ENCODE measurements around the gene PRICKLE3.

The PRICKLE3 gene

DNA sequence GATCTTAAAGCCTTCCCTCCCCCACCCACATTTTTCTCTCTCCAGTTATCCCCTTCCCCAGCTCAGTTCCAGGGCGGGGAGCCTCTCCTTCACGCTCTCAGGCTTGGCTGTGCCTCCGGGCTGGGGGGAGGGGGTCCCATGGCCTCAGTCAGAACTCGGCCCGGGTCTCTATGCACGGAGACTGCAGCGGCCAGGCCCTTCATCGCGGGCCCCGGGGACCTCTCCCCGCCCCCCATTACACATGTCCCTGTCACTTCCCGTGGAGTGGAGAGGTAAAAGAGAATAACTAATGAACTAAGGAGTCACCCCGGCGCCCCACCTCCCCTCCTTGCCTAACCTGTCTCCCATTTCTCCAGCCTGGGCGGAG, 838 bp upstream of the PRICKLE3 start:
- peak overlapping the region; percentile 80 for H3K9ac ChIP-seq (ENCODE audit: low read depth, low read length, poor library complexity, severe bottlenecking)
- no peaks in the 10 kb centered on the region for H3F3A ChIP-seq (ENCODE audit: low read depth)
- peaks cover 9% of the 10 kb centered on the region for H3K4me1 ChIP-seq (ENCODE audit: insufficient read depth, low read length, poor library complexity, severe bottlenecking)
- H3K79me2 ChIP-seq (ENCODE audit: insufficient read depth, low read length) = peaks cover 26% of the 10 kb centered on the region
- H3K9me2 ChIP-seq (replicated peaks; ENCODE audit: low read depth, low read length) = no peaks in the 10 kb centered on the region
- peak overlapping the region; percentile 76 for H3K4me2 ChIP-seq (ENCODE audit: low read depth, low read length, poor library complexity, severe bottlenecking)
- H3K27me3 ChIP-seq (ENCODE audit: insufficient read depth, low read length, poor library complexity, severe bottlenecking) = no peaks in the 10 kb centered on the region
- peaks cover 3% of the 10 kb centered on the region for H4K20me1 ChIP-seq (ENCODE audit: insufficient read depth, low read length, poor library complexity, severe bottlenecking)
- no peaks in the 10 kb centered on the region for H3K9me3 ChIP-seq (ENCODE audit: insufficient read depth, low read depth, low read length)
- no peak overlapping the region for H3K4me3 ChIP-seq (ENCODE audit: low read length, poor library complexity, severe bottlenecking)
- no peak overlapping the region for H2AFZ ChIP-seq (ENCODE audit: low read length)
- H3K36me3 ChIP-seq (ENCODE audit: insufficient read depth, low read length) = no peaks in the 10 kb centered on the region
- TF ChIP-seq, protein P1, sequence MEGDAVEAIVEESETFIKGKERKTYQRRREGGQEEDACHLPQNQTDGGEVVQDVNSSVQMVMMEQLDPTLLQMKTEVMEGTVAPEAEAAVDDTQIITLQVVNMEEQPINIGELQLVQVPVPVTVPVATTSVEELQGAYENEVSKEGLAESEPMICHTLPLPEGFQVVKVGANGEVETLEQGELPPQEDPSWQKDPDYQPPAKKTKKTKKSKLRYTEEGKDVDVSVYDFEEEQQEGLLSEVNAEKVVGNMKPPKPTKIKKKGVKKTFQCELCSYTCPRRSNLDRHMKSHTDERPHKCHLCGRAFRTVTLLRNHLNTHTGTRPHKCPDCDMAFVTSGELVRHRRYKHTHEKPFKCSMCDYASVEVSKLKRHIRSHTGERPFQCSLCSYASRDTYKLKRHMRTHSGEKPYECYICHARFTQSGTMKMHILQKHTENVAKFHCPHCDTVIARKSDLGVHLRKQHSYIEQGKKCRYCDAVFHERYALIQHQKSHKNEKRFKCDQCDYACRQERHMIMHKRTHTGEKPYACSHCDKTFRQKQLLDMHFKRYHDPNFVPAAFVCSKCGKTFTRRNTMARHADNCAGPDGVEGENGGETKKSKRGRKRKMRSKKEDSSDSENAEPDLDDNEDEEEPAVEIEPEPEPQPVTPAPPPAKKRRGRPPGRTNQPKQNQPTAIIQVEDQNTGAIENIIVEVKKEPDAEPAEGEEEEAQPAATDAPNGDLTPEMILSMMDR (conservative IDR thresholded peaks at IDR 0.05; ENCODE audit: low read length) = no peak
- TF ChIP-seq EZH2phosphoT487 (IDR thresholded peaks at IDR 0.05; ENCODE audit: borderline replicate concordance) = no peak

DNA sequence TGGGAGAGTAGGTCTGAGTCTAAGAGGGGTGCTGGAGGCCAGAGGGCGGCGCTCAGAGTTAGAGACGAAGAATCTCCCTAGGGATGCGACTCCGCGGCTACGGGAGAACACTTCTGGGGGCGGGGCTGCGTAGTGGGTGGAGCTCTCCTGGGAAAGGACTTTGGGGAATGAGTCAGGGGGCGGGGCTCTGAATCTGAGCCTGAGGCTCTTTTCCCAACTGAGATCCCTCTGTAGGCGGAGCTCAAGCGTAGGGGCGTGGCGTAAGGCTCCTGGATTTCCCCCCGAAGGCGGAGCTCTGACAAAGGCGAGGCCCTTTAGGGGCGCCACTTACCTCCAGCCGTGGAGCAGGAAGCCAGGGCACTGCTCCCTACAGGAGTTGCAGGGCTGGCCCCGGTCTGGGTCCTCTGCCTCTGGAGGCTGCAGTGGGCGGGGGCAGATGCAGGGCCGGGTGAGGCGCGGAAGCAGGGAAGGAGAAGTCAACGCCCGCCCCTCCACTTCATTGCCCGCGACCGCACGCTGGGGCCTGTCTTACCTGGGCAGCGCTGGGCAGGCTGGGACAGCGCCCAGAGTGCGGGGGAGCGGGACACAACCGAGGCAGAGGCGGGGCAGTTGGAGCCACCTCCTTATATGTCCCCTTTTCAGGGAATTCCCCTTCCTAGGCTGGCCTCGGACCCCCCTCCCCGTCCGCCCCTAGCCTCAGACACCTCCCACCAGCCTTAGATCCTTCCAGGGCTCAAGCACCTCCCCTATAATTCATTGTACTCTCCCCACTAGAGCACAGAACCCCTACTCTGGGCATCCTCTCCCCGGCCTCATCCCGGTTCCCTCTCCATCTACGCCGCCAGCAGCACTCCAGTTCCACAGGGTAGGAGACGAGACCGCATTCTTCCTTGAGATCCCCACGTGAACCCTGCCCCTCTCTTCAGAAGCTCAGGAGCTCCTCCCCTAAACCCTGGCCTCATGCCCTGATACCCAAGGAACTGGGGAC, 1.6 kb downstream of the PRICKLE3 start:
- TF ChIP-seq, protein P1 (conservative IDR thresholded peaks at IDR 0.05; ENCODE audit: low read length) = no peak
- no peak for TF ChIP-seq EZH2phosphoT487 (IDR thresholded peaks at IDR 0.05; ENCODE audit: borderline replicate concordance)
- Histone ChIP-seq H3F3A (ENCODE audit: low read depth) (no peaks in the 10 kb centered on the region), H4K20me1 (ENCODE audit: insufficient read depth, low read length, poor library complexity, severe bottlenecking) (peaks cover 3% of the 10 kb centered on the region), H3K79me2 (ENCODE audit: insufficient read depth, low read length) (peaks cover 20% of the 10 kb centered on the region), H3K36me3 (ENCODE audit: insufficient read depth, low read length) (no peaks in the 10 kb centered on the region), H3K9ac (ENCODE audit: low read depth, low read length, poor library complexity, severe bottlenecking) (peak overlapping the region; percentile 80), H3K27me3 (ENCODE audit: insufficient read depth, low read length, poor library complexity, severe bottlenecking) (no peaks in the 10 kb centered on the region), H3K4me2 (ENCODE audit: low read depth, low read length, poor library complexity, severe bottlenecking) (peak overlapping the region; percentile 76), H3K4me1 (ENCODE audit: insufficient read depth, low read length, poor library complexity, severe bottlenecking) (peaks cover 8% of the 10 kb centered on the region), H3K4me3 (ENCODE audit: low read length, poor library complexity, severe bottlenecking) (peak overlapping the region; percentile 89), H2AFZ (ENCODE audit: low read length) (no peak overlapping the region), H3K9me2 (replicated peaks; ENCODE audit: low read depth, low read length) (no peaks in the 10 kb centered on the region), H3K9me3 (ENCODE audit: insufficient read depth, low read depth, low read length) (no peaks in the 10 kb centered on the region)

DNA sequence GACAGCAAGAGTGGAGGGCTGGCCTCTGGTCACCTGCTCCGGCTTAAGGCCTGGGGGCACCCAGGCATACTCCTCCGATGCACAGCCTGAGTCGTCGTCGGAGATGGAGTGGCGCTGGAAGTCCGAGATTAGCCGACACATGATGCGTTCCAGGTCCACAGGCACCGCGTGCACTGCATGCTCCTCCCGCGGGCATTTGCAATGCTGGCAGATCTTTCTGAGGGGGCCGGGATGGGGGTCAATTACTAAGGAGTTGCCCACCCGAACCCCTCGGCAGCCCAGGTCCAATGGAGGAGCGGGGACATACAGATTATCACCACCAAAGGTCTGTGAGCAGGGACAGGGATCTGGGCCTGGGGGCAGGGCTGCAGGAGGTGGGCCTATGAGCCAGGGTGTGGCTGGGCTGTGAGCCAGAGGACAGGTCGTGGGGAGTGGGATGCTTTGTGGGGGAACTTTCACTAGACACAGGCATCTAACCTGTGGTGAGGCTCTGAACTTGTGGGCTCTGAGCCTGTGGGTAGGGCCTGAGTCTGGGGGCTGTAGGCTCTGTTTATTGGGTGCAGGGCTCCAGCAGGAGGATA, 2.4 kb downstream of the PRICKLE3 start:
- Histone ChIP-seq H3K4me1 (ENCODE audit: insufficient read depth, low read length, poor library complexity, severe bottlenecking) (peaks cover 4% of the 10 kb centered on the region), H3K27me3 (ENCODE audit: insufficient read depth, low read length, poor library complexity, severe bottlenecking) (no peaks in the 10 kb centered on the region), H2AFZ (ENCODE audit: low read length) (no peak overlapping the region), H3K4me2 (ENCODE audit: low read depth, low read length, poor library complexity, severe bottlenecking) (no peak overlapping the region), H3K79me2 (ENCODE audit: insufficient read depth, low read length) (peaks cover 20% of the 10 kb centered on the region), H4K20me1 (ENCODE audit: insufficient read depth, low read length, poor library complexity, severe bottlenecking) (peaks cover 3% of the 10 kb centered on the region), H3K9ac (ENCODE audit: low read depth, low read length, poor library complexity, severe bottlenecking) (no peak overlapping the region), H3K36me3 (ENCODE audit: insufficient read depth, low read length) (no peaks in the 10 kb centered on the region), H3K9me2 (replicated peaks; ENCODE audit: low read depth, low read length) (no peaks in the 10 kb centered on the region), H3K9me3 (ENCODE audit: insufficient read depth, low read depth, low read length) (no peaks in the 10 kb centered on the region), H3K4me3 (ENCODE audit: low read length, poor library complexity, severe bottlenecking) (no peak overlapping the region), H3F3A (ENCODE audit: low read depth) (no peaks in the 10 kb centered on the region)
- TF ChIP-seq EZH2phosphoT487 (IDR thresholded peaks at IDR 0.05; ENCODE audit: borderline replicate concordance) = no peak
- TF ChIP-seq, protein P1 (conservative IDR thresholded peaks at IDR 0.05; ENCODE audit: low read length) = no peak
